DOHH2 (cell line): ENCODE data around the gene SUPT6H.

Experiments used
- H3F3A ChIP-seq: fragments of 200-600 bp; sonication (generic), shearing (Covaris generic); 2 replicates; pipeline ENCODE4 v1.6.0; 2016; ENCODE audit warnings: antibody characterized with exemption, mild to moderate bottlenecking; ENCODE audit not compliant: control insufficient read depth, insufficient read depth
- H3K27ac ChIP-seq: fragments of 200-600 bp; sonication (generic); 2 replicates; pipeline ENCODE4 v1.5.1; 2014; ENCODE audit warnings: low read depth, mild to moderate bottlenecking, low read length, moderate library complexity
- H3K27me3 ChIP-seq: fragments of 200-600 bp; sonication (generic); 2 replicates; pipeline ENCODE4 v1.6.1; 2014; ENCODE audit warnings: mild to moderate bottlenecking, low read length, mixed read lengths; ENCODE audit not compliant: control insufficient read depth
- H3K36me3 ChIP-seq: fragments of 200-600 bp; sonication (generic); 2 replicates; pipeline ENCODE4 v1.6.1; 2014; ENCODE audit warnings: mild to moderate bottlenecking, low read length, moderate library complexity, mixed read lengths; ENCODE audit not compliant: control insufficient read depth
- H3K4me1 ChIP-seq: fragments of 200-600 bp; sonication (generic); 2 replicates; pipeline ENCODE4 v1.6.1; 2014; ENCODE audit warnings: mild to moderate bottlenecking, low read length, mixed read lengths; ENCODE audit not compliant: control insufficient read depth
- H3K4me2 ChIP-seq: fragments of 200-600 bp; sonication (generic); 2 replicates; pipeline ENCODE4 v1.6.0; 2014; ENCODE audit warnings: mild to moderate bottlenecking, low read length, moderate library complexity
- H3K4me3 ChIP-seq: fragments of 200-600 bp; sonication (generic); 2 replicates; pipeline ENCODE4 v1.5.1; 2014; ENCODE audit warnings: mild to moderate bottlenecking, low read length, mixed read lengths
- H3K79me2 ChIP-seq: fragments of 200-600 bp; sonication (generic); 2 replicates; pipeline ENCODE4 v1.6.1; 2014; ENCODE audit warnings: mild to moderate bottlenecking, low read length, mixed read lengths; ENCODE audit not compliant: control insufficient read depth
- H3K9me2 ChIP-seq: fragments of 200-600 bp; sonication (generic); replicated peaks from 2 replicates; pipeline ENCODE4 v1.6.1; 2014; ENCODE audit warnings: mild to moderate bottlenecking, low read length, mixed read lengths; ENCODE audit not compliant: control insufficient read depth
- H3K9me3 ChIP-seq: fragments of 200-600 bp; sonication (generic); 2 replicates; pipeline ENCODE4 v1.6.1; 2014; ENCODE audit warnings: antibody characterized with exemption, low read length, mixed read lengths; ENCODE audit not compliant: control insufficient read depth, insufficient read depth
- H4K20me1 ChIP-seq: fragments of 200-600 bp; sonication (generic); 2 replicates; pipeline ENCODE4 v1.6.0; 2014; ENCODE audit warnings: low read depth, mild to moderate bottlenecking, antibody characterized with exemption, low read length, moderate library complexity; ENCODE audit not compliant: control insufficient read depth, insufficient read depth
- CTCF ChIP-seq: fragments of 200-600 bp; sonication (generic); IDR thresholded peaks from one replicate; pipeline ENCODE4 v1.5.1; 2014; ENCODE audit warnings: antibody characterized with exemption, mild to moderate bottlenecking, low read depth, low read length; ENCODE audit not compliant: poor library complexity, severe bottlenecking
- EZH2phosphoT487 ChIP-seq: fragments of 200-600 bp; sonication (generic); IDR thresholded peaks from 2 replicates; pipeline ENCODE4 v1.6.1; 2017; ENCODE audit warnings: borderline replicate concordance, mild to moderate bottlenecking, antibody characterized with exemption, low read length, moderate library complexity, mixed read lengths

Gene SUPT6H

DNA sequence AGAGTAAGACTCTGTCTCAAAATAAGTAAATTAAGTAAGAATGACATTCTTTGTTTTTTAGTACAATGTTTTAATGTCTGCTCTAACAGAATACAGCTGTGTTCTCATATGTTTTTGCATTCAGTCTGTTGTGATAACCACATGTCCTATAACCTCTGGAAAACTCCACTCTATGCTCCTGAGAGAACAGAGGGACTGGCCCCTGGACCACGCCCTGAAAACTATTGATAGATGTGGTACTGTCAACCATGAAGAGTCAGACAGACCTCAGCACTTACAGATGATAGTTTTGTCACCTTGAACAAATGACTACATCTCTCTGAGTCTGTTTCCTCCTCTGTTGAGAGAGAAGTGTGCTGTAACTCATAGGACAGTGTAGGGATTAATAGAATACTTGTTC lies 7.9 kb downstream of the SUPT6H start:
- Histone ChIP-seq H3K4me1 (peaks cover 3% of the 10 kb centered on the region; the same call in 1 of the 2 replicates), H4K20me1 (no peaks in the 10 kb centered on the region), H3K9me2 (no peaks in the 10 kb centered on the region), H3K4me3 (no peak overlapping the region), H3K4me2 (no peak overlapping the region), H3K27ac (no peak overlapping the region), H3K36me3 (peaks cover 81% of the 10 kb centered on the region), H3F3A (no peaks in the 10 kb centered on the region), H3K27me3 (no peaks in the 10 kb centered on the region), H3K79me2 (peaks cover 49% of the 10 kb centered on the region), H3K9me3 (no peaks in the 10 kb centered on the region)
- TF ChIP-seq CTCF (no peak), EZH2phosphoT487 (no peak)

DNA sequence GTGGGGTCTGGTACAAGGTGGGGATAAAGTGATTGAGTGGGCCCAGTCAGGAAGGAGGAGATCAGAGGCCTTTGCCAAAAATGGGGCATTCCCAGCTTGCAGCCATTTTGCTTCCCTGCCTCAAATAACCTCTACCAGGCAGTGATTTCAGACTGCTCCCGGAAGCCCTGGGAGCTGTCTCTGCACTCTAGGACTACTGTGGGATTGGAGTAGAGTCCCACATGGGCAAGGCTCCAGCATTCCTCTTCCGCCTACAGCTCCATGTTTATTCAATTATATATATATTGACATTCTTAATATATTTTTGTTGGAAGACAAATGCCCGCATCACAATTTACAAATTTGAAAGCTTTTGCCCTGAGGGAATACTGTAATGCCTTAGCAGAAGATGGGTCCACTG lies 13.5 kb downstream of the SUPT6H start:
- TF ChIP-seq CTCF, result no peak
- TF ChIP-seq EZH2phosphoT487, result no peak

DNA sequence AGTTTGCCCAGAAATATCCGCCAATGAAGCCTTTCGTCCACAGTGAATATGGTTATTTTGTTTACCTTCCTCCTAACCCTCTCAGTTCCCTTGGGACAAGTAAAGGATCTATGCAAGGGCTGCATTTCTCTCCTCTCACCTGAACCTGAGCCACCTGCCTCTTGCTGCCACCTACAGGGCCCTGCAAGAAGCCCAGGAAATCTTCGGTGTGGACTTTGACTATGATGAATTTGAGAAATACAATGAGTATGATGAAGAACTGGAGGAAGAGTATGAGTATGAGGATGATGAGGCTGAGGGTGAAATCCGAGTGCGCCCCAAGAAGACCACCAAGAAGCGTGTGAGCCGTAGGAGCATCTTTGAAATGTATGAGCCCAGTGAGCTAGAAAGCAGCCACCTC lies 14.0 kb downstream of the SUPT6H start:
- H3K27ac ChIP-seq, result no peak overlapping the region
- no peaks in the 10 kb centered on the region for H3K9me2 ChIP-seq
- H3K36me3 ChIP-seq, result peaks cover 83% of the 10 kb centered on the region
- no peaks in the 10 kb centered on the region for H3F3A ChIP-seq
- H4K20me1 ChIP-seq, result no peaks in the 10 kb centered on the region
- no peaks in the 10 kb centered on the region for H3K4me1 ChIP-seq
- peak; percentile 64 for TF ChIP-seq CTCF
- TF ChIP-seq EZH2phosphoT487, result no peak
- no peaks in the 10 kb centered on the region for H3K27me3 ChIP-seq
- H3K79me2 ChIP-seq, result peaks cover 5% of the 10 kb centered on the region; the same call in 1 of the 2 replicates
- H3K4me2 ChIP-seq, result no peak overlapping the region
- H3K9me3 ChIP-seq, result no peaks in the 10 kb centered on the region
- no peak overlapping the region for H3K4me3 ChIP-seq

More for the DNA sequence above, 13.5 kb downstream of the SUPT6H start:
- H3K36me3 ChIP-seq, result peaks cover 83% of the 10 kb centered on the region
- no peaks in the 10 kb centered on the region for H3F3A ChIP-seq
- no peak overlapping the region for H3K4me2 ChIP-seq
- H3K27ac ChIP-seq, result no peak overlapping the region
- no peaks in the 10 kb centered on the region for H4K20me1 ChIP-seq
- no peaks in the 10 kb centered on the region for H3K27me3 ChIP-seq
- no peaks in the 10 kb centered on the region for H3K4me1 ChIP-seq
- no peak overlapping the region for H3K4me3 ChIP-seq
- H3K9me3 ChIP-seq, result no peaks in the 10 kb centered on the region
- H3K9me2 ChIP-seq, result no peaks in the 10 kb centered on the region
- peaks cover 5% of the 10 kb centered on the region; the same call in 1 of the 2 replicates for H3K79me2 ChIP-seq
